ENCODE results near the gene POU2AF1. TPM values are rescaled to one million over a fixed set of nuclear protein-coding genes. Genes with fewer than 3 reads are reported as not detected.
"Not testable (repeated sequence)": the region's sequence is repeated elsewhere in the genome, so short reads cannot be mapped to it uniquely, and the experiment has no call there.

The POU2AF1 gene
- total RNA-seq, 1 donor from 2014 or later = 12.9 TPM

DNA sequence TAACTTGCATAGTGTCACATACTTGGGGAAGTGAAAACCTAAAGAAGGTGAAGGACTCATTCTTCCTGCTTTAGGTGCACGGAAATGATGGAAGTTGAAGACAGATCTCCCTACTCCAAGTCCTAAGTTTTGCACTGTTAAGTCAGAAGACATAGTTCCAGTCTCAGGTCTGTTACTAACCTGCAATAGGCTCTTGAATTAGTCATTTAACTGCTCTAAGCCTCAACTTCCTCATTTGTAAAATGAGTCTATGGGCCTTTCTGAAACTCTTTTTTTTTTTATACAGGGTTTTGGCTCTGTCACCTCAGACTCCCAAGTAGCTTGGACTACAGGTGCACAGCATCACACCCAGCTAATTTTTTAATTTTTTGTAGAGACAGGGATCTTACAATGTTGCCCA lies 30.8 kb upstream of the POU2AF1 start:
- no peak for DNase-seq (ENCODE audit: low spot score)

DNA sequence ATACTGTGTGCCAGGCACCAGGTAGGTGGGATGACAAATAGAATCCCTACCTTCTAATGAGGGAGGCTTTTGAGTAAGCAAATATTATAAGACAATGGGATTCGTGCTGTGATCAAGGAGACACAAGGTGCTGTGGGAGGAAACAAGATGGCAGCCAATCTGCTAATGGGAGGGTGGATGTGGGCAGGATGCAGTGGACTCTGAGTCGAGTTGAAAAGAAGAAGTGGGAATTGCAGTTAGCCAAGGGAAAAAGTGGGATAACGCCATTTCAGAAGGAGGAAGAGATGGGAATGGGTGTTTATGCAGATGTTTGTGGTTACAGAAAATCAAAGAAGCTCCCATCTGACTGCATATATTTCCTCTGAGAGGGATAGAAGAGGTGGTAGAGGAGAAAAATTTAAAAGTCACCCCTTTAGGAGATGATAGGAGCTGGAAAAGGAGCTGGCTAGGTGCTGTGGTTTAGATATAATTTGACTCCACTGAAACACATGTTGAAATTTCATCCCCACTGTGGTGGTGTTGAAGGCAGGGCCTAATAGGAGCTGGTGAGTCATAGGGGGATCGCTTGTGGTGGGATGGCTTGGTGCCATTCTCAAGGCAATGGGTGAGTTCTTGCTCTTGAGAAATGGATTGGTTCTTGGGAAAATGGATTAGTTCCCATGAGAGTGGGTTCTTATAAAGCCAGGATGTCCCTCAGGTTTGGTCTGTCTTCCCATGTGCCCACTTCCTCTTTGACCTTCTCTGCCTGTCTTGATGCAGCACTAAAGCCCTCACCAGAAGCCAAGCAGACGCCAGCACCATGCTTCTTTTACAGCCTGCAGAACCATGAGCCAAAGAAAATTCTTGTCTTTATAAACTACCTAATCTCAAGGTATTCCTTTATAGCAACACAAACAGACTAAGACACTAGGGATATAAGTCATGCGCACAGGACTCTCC lies 30.0 kb upstream of the POU2AF1 start:
- DNase-seq (ENCODE audit: low spot score) = no peak

GRCh38 chr11:111407652-111408051 lies 28.6 kb upstream of the POU2AF1 start:
- DNase-seq (ENCODE audit: low spot score) = no peak

- DNase-seq (ENCODE audit: low spot score) = no peak
Observed at GRCh38 chr11:111406589-111406988, 27.5 kb upstream of the POU2AF1 start.

- DNase-seq (ENCODE audit: low spot score) = no peak
Observed at GRCh38 chr11:111406091-111406490, 27.0 kb upstream of the POU2AF1 start.

DNA sequence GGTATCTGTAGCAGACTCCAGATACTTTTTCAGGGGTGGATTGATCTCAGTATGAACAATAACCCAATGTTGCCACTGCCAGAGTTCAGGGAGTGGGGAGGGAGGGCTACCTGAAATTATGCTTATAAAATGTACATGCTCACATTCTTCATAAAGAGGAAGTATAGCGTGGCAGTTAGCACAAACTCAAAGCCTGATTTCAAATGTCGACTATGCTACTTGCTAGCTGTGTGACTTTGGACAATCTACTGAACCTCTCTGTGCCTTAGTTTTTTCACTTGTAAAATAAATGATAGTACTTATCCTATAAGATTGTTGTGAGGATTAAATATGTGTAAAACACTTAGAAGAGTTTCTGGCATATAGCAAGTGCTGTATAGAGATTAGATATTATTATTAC lies 26.5 kb upstream of the POU2AF1 start:
- DNase-seq (ENCODE audit: low spot score) = no peak

GRCh38 chr11:111403051-111403726 lies 24.1 kb upstream of the POU2AF1 start:
- no peak for DNase-seq (ENCODE audit: low spot score)

- no peak for DNase-seq (ENCODE audit: low spot score)
Observed at GRCh38 chr11:111402411-111402810, 23.3 kb upstream of the POU2AF1 start.

DNA sequence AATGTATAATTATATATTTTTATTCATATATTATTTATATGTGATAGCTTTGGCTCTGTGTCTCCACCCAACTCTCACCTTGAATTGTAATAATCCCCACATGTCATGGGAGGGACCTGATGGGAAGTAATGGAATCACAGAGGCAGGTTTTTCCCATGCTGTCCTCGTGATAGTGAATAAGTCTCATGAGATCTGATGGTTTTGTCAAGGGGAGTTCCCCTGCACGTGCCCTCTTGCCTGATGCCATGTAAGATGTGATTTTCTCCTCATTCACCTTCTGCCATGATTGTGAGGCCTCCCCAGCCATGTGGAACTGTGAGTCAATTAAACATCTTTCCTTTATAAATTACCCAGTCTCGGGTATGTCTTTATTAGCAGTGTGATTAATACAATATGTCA lies 22.9 kb upstream of the POU2AF1 start:
- DNase-seq (ENCODE audit: low spot score) = not testable (repeated sequence)

- DNase-seq (ENCODE audit: low spot score) = no peak
Observed at GRCh38 chr11:111400595-111400994, 21.5 kb upstream of the POU2AF1 start.

DNA sequence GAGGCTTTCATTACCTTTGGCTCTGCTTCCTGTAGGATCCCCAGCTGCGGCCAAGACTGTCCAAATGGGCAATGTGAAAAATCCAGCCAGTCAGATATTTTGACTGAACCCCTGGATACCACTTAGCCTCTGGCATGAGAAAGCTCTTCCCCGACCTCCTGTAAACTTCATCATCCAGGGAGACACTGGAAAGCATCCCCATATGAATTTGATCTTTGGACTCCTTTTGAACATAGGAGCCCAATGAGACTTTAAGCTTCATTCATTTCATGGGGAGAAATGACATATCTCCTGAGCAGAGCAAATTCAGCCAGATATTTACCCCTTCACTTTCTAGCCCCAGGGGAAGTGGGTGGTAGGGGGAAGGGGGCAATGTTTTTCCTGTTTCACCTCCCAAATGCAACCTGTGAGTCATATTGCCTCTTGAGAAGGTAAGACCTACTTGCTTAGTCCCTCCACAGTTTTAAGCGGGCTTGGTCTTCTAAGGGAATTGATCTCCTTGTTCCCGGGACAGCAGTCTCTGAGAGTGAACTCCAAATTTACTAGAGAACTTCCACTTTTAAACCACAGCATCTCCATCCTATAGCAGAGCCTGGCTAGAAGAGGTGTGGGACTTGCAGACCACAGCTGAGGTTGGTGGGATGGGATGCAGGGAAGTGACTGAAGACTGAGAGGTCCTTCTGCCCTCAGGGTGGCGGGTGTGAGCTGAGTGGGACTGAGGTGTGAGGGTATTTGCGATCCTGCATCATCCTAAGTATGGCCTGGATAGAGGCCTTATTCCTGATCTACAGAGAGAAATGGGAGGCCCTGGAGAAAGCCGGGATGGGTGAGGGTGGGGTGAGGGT lies 20.3 kb upstream of the POU2AF1 start:
- no peak for DNase-seq (ENCODE audit: low spot score)

DNA sequence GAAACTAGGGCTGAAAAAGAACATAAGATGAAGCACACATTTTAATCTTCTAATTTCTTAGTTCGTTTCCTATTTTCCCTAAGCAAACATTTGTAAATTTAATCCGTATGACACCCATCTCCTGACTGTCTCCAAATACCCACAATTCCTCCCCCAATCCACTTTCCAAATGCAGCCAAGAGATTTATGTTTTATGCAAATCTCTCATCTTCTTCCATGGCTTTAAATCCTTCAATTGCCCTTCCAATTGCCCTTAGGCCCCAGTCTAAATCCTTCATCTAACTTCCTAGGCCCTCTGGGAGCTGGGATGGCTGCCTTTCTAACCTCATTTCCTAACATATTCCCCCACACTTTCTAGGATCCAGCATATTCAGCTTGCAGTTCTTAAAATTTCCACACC lies 18.0 kb upstream of the POU2AF1 start:
- DNase-seq (ENCODE audit: low spot score) = no peak

DNA sequence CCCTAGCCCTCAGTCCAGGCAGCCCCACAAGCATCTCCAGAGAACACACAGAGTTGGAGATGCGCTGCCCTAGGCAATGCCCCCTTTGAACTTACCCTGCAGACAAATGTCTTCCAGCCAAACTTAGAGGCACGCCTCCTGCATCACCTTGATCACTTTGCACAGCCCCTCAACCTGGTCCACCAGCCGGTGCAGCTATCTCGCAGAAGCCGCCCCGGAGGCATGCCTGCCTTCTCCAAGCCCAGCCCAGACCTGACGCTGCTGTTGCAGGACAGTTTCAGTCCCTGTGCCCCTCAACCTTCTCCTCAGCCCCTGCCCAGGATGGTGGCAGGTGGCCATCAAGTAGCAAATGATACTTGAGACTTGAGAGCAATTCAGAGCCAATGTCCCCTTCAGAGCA lies 16.7 kb upstream of the POU2AF1 start:
- no peak for DNase-seq (ENCODE audit: low spot score)

DNA sequence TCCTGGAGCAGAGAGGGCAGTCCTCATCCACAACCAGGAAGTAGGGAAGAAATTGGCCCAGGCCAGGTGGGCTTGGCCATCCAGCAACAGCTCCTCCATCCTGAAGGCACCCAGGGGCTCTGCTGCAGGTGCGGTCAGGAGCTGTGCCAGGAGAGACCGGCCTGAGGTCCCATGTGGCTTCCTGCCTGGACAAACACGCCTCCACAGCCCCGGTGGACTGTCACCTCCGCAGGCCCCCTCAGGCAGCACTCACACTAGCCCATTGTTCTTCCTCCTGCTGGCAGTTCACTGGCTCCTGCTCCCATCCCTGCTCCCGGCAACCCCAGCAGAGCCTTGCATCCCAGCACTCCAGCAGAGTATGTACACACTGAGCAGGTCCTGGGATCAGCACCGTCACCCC lies 16.0 kb upstream of the POU2AF1 start:
- no peak for DNase-seq (ENCODE audit: low spot score)

GRCh38 chr11:111394147-111394546 lies 15.1 kb upstream of the POU2AF1 start:
- not testable (repeated sequence) for DNase-seq (ENCODE audit: low spot score)

DNA sequence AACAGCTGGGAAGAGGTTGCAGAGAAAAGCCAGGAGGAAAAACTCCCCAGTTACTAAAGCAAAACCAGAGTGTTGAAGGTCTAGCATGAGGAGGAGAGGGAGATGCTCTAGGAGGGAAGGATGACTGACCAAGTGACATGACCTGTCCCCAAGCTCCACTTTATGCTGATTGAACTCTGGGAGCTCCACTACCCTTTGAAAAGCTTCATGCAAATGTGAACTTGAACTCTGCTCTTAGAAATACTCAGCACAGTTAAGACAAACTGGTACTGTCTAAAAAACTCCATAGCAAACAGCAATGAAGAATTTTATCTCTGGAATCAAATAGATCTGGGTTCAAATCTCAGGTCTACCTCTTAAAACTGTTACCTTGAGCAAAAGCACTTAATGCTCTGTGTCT lies 14.5 kb upstream of the POU2AF1 start:
- no peak for DNase-seq (ENCODE audit: low spot score)

GRCh38 chr11:111393096-111393495 lies 14.0 kb upstream of the POU2AF1 start:
- DNase-seq (ENCODE audit: low spot score) = no peak

GRCh38 chr11:111392552-111392951 lies 13.5 kb upstream of the POU2AF1 start:
- DNase-seq (ENCODE audit: low spot score) = no peak

DNA sequence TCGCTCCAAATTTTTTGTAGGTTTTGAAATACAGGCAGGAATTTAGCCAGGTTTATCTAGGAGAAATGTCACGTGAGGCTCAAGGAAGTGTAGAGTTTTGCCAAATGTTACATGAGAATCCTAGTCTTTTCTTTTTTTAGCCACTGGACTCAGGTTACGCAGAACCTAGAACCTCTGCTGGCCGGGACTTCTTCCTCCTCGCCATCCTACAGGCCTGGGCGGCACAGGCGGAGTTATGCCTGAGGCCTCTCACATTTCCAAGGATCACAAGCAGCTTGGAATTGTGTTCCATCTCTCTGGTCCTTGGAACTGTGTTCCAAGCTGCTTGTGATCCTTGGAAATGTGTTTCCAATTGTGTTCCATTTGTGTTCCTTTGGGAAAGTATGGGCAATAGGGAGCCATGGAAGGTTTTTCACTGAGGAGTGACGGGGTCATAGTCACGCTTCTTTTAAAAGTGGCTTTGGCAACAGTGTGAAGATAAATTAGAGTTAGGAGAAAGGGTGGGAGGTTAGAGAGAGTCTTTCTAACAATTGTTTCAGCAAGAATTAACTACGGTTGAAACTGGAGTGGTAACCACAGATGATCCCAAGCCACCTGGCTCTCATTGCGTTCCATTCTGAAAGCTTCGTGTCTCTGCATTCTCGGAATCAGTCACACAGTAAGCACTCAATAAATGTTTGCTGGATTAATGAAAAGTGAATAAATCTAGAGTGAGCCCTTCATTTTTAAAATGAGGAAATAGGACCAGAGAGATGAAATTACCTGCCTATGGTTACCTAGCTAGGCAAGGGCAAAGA lies 12.5 kb upstream of the POU2AF1 start:
- DNase-seq (ENCODE audit: low spot score) = no peak

DNA sequence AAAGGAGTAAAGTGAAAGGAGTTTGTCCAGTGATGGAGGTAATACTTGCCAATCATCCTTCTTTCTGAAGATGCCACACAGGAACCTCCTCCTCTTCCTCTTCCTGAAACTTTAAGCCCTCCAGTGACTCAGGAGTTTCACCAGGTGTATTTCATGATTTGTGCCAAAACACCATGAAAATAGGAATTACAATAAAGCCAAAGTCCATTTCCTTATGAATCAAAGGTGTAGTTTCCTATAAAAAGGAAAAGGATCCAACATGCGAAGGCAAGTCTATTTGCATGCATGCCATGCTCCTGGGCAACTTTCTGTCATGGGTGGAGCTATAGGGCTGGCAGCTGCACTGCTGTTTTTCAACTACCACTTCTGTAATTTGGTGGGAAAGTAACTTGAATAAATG lies 9.8 kb upstream of the POU2AF1 start:
- DNase-seq (ENCODE audit: low spot score) = no peak

- no peak for DNase-seq (ENCODE audit: low spot score)
Observed at GRCh38 chr11:111388420-111388819, 9.3 kb upstream of the POU2AF1 start.
